ENCODE data around the gene MED8.

- no peak for TF ChIP-seq CTCF (IDR thresholded peaks at IDR 0.05 in 2 of 3, conservative IDR thresholded peaks at IDR 0.05 in 1 of 3; ENCODE audit: borderline replicate concordance in 1 of 3, insufficient read depth in 1 of 3, low read depth in 2 of 3, low read length in 2 of 3)
- TF ChIP-seq, protein P1, sequence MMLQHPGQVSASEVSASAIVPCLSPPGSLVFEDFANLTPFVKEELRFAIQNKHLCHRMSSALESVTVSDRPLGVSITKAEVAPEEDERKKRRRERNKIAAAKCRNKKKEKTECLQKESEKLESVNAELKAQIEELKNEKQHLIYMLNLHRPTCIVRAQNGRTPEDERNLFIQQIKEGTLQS (IDR thresholded peaks at IDR 0.05) = no peak
- TF ChIP-seq EZH2 (IDR thresholded peaks at IDR 0.05) = no peak
- TF ChIP-seq POLR2A (IDR thresholded peaks at IDR 0.05; ENCODE audit: borderline replicate concordance, extremely low read depth, insufficient read depth, insufficient read length) = no peak
- no peak for TF ChIP-seq ZBTB33 (IDR thresholded peaks at IDR 0.05; ENCODE audit: extremely low read depth, insufficient replicate concordance, low read length)
- TF ChIP-seq MAX (IDR thresholded peaks at IDR 0.05) = no peak
- no peak for TF ChIP-seq POLR2AphosphoS5 (IDR thresholded peaks at IDR 0.05; ENCODE audit: low read depth, low read length)
- TF ChIP-seq ZNF274 (IDR thresholded peaks at IDR 0.05; ENCODE audit: low read depth, low read length) = no peak
Observed at GRCh38 chr1:43379476-43379875, 10.1 kb downstream of the MED8 start.

Measured in HCT116 (cell line).